RWPE2 (cell line): ENCODE measurements around the gene ERG28.
"Not testable (repeated sequence)": the region's sequence is repeated elsewhere in the genome, so short reads cannot be mapped to it uniquely, and the experiment has no call there.

Experiments used
- ATAC-seq: fragments of 200-7000 bp; cut with Tn5 transposase; 3 replicates; pipeline ENCODE4 v1.9.1; 2021; ENCODE audit warnings: low read depth
- DNase-seq: peaks from one replicate; pipeline ENCODE4 v3.0.0-alpha.2; 2020; ENCODE audit warnings: low spot score
- H3K27ac ChIP-seq: fragments of 450-650 bp; 2 replicates; pipeline ENCODE4 v1.5.1; 2017; ENCODE audit warnings: mild to moderate bottlenecking; ENCODE audit not compliant: poor library complexity, severe bottlenecking
- H3K27me3 ChIP-seq: fragments of 250-450 bp; sonication (Bioruptor Pico); 2 replicates; pipeline ENCODE4 v1.5.1; 2021; ENCODE audit warnings: mild to moderate bottlenecking, moderate library complexity; ENCODE audit not compliant: insufficient read depth, poor library complexity, severe bottlenecking
- H3K36me3 ChIP-seq: fragments of 250-450 bp; sonication (Bioruptor Pico); 2 replicates; pipeline ENCODE4 v1.5.1; 2020; ENCODE audit warnings: low read depth, mild to moderate bottlenecking, moderate library complexity
- H3K4me1 ChIP-seq: fragments of 250-450 bp; sonication (Bioruptor Pico); 2 replicates; pipeline ENCODE4 v1.5.1; 2021; ENCODE audit warnings: mild to moderate bottlenecking, moderate library complexity; ENCODE audit not compliant: insufficient read depth, poor library complexity, severe bottlenecking
- H3K4me3 ChIP-seq: fragments of 250-450 bp; sonication (Bioruptor Pico); 2 replicates; pipeline ENCODE4 v1.5.1; 2021; ENCODE audit warnings: mild to moderate bottlenecking, moderate library complexity; ENCODE audit not compliant: severe bottlenecking
- H3K9me3 ChIP-seq: fragments of 250-450 bp; sonication (Bioruptor Pico); 2 replicates; pipeline ENCODE4 v1.5.1; 2021; ENCODE audit warnings: mild to moderate bottlenecking, moderate library complexity; ENCODE audit not compliant: severe bottlenecking
- CTCF ChIP-seq: fragments of 450-650 bp; IDR thresholded peaks from one replicate; pipeline ENCODE4 v1.5.1; 2017; ENCODE audit warnings: mild to moderate bottlenecking, moderate library complexity; ENCODE audit not compliant: poor library complexity, severe bottlenecking

Gene ERG28

GRCh38 chr14:75697386-75697785 is 36.7 kb upstream of the ERG28 start:
- Histone ChIP-seq H3K4me1 (no peaks in the 10 kb centered on the region), H3K27ac (no peak overlapping the region), H3K36me3 (peaks cover 77% of the 10 kb centered on the region), H3K4me3 (no peak overlapping the region), H3K9me3 (no peaks in the 10 kb centered on the region), H3K27me3 (no peaks in the 10 kb centered on the region)
- DNase-seq, result no peak
- no peak for ATAC-seq
- no peak for TF ChIP-seq CTCF

GRCh38 chr14:75695025-75695424 is 34.3 kb upstream of the ERG28 start:
- not testable (repeated sequence) for H3K27ac ChIP-seq, H3K4me3 ChIP-seq, DNase-seq, ATAC-seq, H3K4me1 ChIP-seq, H3K9me3 ChIP-seq, H3K27me3 ChIP-seq
- H3K36me3 ChIP-seq, result peaks cover 85% of the 10 kb centered on the region

GRCh38 chr14:75690010-75690409 is 29.3 kb upstream of the ERG28 start:
- Histone ChIP-seq H3K27ac (no peak overlapping the region), H3K4me1 (no peaks in the 10 kb centered on the region), H3K4me3 (no peak overlapping the region), H3K36me3 (peaks cover 78% of the 10 kb centered on the region), H3K9me3 (no peaks in the 10 kb centered on the region), H3K27me3 (no peaks in the 10 kb centered on the region)
- no peak for TF ChIP-seq CTCF
- ATAC-seq (no peak), DNase-seq (no peak)

GRCh38 chr14:75689012-75689411 is 28.3 kb upstream of the ERG28 start:
- DNase-seq (no peak), ATAC-seq (no peak)
- no peaks in the 10 kb centered on the region for H3K4me1 ChIP-seq
- H3K27me3 ChIP-seq, result no peaks in the 10 kb centered on the region
- no peak overlapping the region for H3K4me3 ChIP-seq
- H3K36me3 ChIP-seq, result peaks cover 78% of the 10 kb centered on the region
- TF ChIP-seq CTCF, result no peak
- no peaks in the 10 kb centered on the region for H3K9me3 ChIP-seq
- no peak overlapping the region for H3K27ac ChIP-seq

GRCh38 chr14:75685910-75686309 is 25.2 kb upstream of the ERG28 start:
- ATAC-seq, result no peak
- peaks cover 80% of the 10 kb centered on the region for H3K36me3 ChIP-seq

More at GRCh38 chr14:75685910-75686309, 25.2 kb upstream of the ERG28 start:
- no peaks in the 10 kb centered on the region for H3K9me3 ChIP-seq
- no peaks in the 10 kb centered on the region for H3K27me3 ChIP-seq
- TF ChIP-seq CTCF, result no peak
- H3K4me3 ChIP-seq, result no peak overlapping the region
- H3K27ac ChIP-seq, result no peak overlapping the region
- no peak for DNase-seq
- no peaks in the 10 kb centered on the region for H3K4me1 ChIP-seq
